Measurements from ENCODE around the gene CLOCK. TPM values are rescaled to one million over a fixed set of nuclear protein-coding genes. Genes with fewer than 3 reads are reported as not detected.

CLOCK gene
- polyA plus RNA-seq, 1 of the 3 experiments (the other 2 are of a cell fraction): 4.2 TPM

DNA sequence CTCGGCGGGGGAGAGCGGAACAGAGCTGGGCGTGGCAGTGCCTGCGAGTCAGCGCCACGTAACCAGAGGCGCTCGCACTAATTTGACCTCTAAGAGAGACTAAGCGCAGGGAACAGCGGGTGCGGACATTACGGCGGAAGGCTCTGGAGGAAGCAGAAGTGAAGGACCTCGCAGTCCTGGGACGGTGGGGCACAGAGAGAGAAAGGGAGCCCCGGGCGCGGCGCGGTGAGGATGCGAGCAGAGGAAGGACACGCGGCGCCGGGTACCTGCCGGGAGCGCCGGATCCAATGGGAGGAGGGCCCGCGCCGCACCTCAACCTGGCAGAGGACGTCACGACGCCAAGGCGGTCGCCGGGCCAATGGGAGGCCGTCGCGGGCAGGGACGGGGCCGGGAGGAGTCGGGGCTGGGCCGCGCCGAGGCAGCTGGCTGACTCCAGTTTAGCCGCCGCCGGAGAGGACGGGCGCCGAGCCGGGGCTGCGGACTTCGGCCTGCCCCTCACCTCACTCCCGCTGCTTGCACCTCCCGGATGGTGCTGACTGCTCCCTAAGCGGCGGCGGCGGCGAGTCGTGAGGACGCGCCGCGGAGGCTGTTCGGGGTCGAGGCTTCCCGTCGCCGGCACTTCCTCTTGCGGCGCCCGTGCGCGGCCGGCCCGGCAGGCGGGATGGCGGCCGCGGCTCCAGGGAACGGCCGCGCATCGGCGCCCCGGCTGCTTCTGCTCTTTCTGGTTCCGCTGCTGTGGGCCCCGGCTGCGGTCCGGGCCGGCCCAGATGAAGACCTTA is 151.0 kb downstream of the CLOCK start, which contains the start of gene TMEM165:
Gene TMEM165 (plus strand): TSS at position 429 of the 779 bp plus-strand sequence. CDS start 233 bp downstream, at position 662.
- Histone ChIP-seq H3K9ac (peak within 1 kb of the TSS; percentile 98), H3K4me3 (ENCODE audit: low read depth in 2 of 2, low read length in 1 of 2) (peak within 1 kb of the TSS; percentile 81 to 90), H3K9me3 (no peaks in the 10 kb centered on the region), H3K79me2 (ENCODE audit: insufficient read depth) (peaks cover 47% of the 10 kb centered on the region), H4K20me1 (ENCODE audit: insufficient read depth) (peaks cover 36% of the 10 kb centered on the region), H3F3A (replicated peaks; ENCODE audit: insufficient read depth) (peaks cover 11% of the 10 kb centered on the region), H3K9me2 (no peaks in the 10 kb centered on the region), H2AFZ (ENCODE audit: low read depth) (peak within 1 kb of the TSS; percentile 90), H3K4me2 (peak within 1 kb of the TSS; percentile 99), H3K27me3 (ENCODE audit: insufficient read depth) (no peaks in the 10 kb centered on the region), H3K27ac (ENCODE audit: low read depth in 2 of 2, low read length in 1 of 2) (peak within 1 kb of the TSS; percentile 86 to 89), H3K36me3 (replicated peaks in 1 of 2; ENCODE audit: control insufficient read depth in 1 of 2, insufficient read depth in 2 of 2, low read length in 1 of 2) (peaks cover 4 to 20% of the 10 kb centered on the region in 2 experiments), H3K4me1 (ENCODE audit: control insufficient read depth in 1 of 2, insufficient read depth in 2 of 2, low read depth in 1 of 2, low read length in 1 of 2) (peaks cover 0 to 5% of the 10 kb centered on the region in 2 experiments; a peak in 2 of 4 replicates)
- TF ChIP-seq USF1 (IDR thresholded peaks at IDR 0.05; ENCODE audit: borderline replicate concordance, low read depth) (no peak), USF2 (IDR thresholded peaks at IDR 0.05; ENCODE audit: borderline replicate concordance, low read depth, low read length) (no peak), TAF1 (IDR thresholded peaks at IDR 0.05; ENCODE audit: borderline replicate concordance, low read depth, low read length) (peak; percentile 89), POLR2AphosphoS5 (IDR thresholded peaks at IDR 0.05; ENCODE audit: low read depth, low read length) (peak; percentile 88), TEAD4 (IDR thresholded peaks at IDR 0.05; ENCODE audit: borderline replicate concordance, insufficient read depth) (no peak), MAX (IDR thresholded peaks at IDR 0.05; ENCODE audit: low read depth) (no peak; the same call in 1 of the 2 replicates), FOXJ3 (CRISPR knock-in tag; IDR thresholded peaks at IDR 0.05) (no peak), RCOR1 (IDR thresholded peaks at IDR 0.05; ENCODE audit: low read length) (no peak), RFX5 (IDR thresholded peaks at IDR 0.05; ENCODE audit: low read length) (peak; percentile 53; the same call in 1 of the 2 replicates), GABPA (IDR thresholded peaks at IDR 0.05; ENCODE audit: low read depth) (no peak), NFIC (IDR thresholded peaks at IDR 0.05; ENCODE audit: borderline replicate concordance) (no peak), TCF12 (IDR thresholded peaks at IDR 0.05) (no peak), FOSL2 (IDR thresholded peaks at IDR 0.05; ENCODE audit: borderline replicate concordance, low read depth) (no peak), ZBTB33 (IDR thresholded peaks at IDR 0.05; ENCODE audit: borderline replicate concordance, low read depth) (no peak), ELF1 (IDR thresholded peaks at IDR 0.05) (no peak), MXI1 (IDR thresholded peaks at IDR 0.05; ENCODE audit: low read depth, low read length) (peak; percentile 82), SIN3A (IDR thresholded peaks at IDR 0.05; ENCODE audit: borderline replicate concordance, low read depth, low read length) (peak; percentile 50; the same call in 1 of the 2 replicates)
- TF ChIP-seq, protein P1, sequence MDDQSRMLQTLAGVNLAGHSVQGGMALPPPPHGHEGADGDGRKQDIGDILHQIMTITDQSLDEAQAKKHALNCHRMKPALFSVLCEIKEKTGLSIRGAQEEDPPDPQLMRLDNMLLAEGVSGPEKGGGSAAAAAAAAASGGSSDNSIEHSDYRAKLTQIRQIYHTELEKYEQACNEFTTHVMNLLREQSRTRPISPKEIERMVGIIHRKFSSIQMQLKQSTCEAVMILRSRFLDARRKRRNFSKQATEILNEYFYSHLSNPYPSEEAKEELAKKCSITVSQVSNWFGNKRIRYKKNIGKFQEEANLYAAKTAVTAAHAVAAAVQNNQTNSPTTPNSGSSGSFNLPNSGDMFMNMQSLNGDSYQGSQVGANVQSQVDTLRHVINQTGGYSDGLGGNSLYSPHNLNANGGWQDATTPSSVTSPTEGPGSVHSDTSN (IDR thresholded peaks at IDR 0.05): no peak
- TF ChIP-seq, protein P2, sequence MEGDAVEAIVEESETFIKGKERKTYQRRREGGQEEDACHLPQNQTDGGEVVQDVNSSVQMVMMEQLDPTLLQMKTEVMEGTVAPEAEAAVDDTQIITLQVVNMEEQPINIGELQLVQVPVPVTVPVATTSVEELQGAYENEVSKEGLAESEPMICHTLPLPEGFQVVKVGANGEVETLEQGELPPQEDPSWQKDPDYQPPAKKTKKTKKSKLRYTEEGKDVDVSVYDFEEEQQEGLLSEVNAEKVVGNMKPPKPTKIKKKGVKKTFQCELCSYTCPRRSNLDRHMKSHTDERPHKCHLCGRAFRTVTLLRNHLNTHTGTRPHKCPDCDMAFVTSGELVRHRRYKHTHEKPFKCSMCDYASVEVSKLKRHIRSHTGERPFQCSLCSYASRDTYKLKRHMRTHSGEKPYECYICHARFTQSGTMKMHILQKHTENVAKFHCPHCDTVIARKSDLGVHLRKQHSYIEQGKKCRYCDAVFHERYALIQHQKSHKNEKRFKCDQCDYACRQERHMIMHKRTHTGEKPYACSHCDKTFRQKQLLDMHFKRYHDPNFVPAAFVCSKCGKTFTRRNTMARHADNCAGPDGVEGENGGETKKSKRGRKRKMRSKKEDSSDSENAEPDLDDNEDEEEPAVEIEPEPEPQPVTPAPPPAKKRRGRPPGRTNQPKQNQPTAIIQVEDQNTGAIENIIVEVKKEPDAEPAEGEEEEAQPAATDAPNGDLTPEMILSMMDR (IDR thresholded peaks at IDR 0.05): no peak
- TF ChIP-seq, protein P3, sequence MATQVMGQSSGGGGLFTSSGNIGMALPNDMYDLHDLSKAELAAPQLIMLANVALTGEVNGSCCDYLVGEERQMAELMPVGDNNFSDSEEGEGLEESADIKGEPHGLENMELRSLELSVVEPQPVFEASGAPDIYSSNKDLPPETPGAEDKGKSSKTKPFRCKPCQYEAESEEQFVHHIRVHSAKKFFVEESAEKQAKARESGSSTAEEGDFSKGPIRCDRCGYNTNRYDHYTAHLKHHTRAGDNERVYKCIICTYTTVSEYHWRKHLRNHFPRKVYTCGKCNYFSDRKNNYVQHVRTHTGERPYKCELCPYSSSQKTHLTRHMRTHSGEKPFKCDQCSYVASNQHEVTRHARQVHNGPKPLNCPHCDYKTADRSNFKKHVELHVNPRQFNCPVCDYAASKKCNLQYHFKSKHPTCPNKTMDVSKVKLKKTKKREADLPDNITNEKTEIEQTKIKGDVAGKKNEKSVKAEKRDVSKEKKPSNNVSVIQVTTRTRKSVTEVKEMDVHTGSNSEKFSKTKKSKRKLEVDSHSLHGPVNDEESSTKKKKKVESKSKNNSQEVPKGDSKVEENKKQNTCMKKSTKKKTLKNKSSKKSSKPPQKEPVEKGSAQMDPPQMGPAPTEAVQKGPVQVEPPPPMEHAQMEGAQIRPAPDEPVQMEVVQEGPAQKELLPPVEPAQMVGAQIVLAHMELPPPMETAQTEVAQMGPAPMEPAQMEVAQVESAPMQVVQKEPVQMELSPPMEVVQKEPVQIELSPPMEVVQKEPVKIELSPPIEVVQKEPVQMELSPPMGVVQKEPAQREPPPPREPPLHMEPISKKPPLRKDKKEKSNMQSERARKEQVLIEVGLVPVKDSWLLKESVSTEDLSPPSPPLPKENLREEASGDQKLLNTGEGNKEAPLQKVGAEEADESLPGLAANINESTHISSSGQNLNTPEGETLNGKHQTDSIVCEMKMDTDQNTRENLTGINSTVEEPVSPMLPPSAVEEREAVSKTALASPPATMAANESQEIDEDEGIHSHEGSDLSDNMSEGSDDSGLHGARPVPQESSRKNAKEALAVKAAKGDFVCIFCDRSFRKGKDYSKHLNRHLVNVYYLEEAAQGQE (IDR thresholded peaks at IDR 0.05; ENCODE audit: low read depth, low read length): no peak; the same call in 1 of the 2 replicates
- ChIA-PET CTCF (interaction anchor here (1.2 to 2.4 kb wide), 5 partner anchors 29 to 159 kb away, joined by 3 to 12 read pairs (median 4); partner anchors contain the start of gene SRD5A3), POLR2A (interaction anchor here (0.5 to 2.3 kb wide), 10 partner anchors 8 to 1163 kb away, joined by 3 to 8 read pairs (median 4); partner anchors contain the start of genes CLOCK and SRD5A3)
- DNase-seq: peak; percentile 95
- WGBS (ENCODE audit: low lambda C conversion rate): under 1% methylated on average over 21 of the region's 95 CpGs
